ENCODE measurements around the gene GSN. TPM values are rescaled to one million over a fixed set of nuclear protein-coding genes. Genes with fewer than 3 reads are reported as not detected.

Gene GSN
- total RNA-seq, 1 donor = 254 TPM

GRCh38 chr9:121319383-121319780, 51.4 kb downstream of the GSN start:
- no peak overlapping the region for H3K4me3 ChIP-seq (ENCODE audit: low read depth, low read length)
- no peak for DNase-seq (ENCODE audit: low read depth)
- no peak for TF ChIP-seq CTCF (IDR thresholded peaks at IDR 0.05; ENCODE audit: insufficient read depth, low read depth, low read length)

GRCh38 chr9:121321016-121321503, 53.1 kb downstream of the GSN start:
- no peak for TF ChIP-seq CTCF (IDR thresholded peaks at IDR 0.05; ENCODE audit: insufficient read depth, low read depth, low read length)
- DNase-seq (ENCODE audit: low read depth) = peak; percentile 86
- no peak overlapping the region for H3K4me3 ChIP-seq (ENCODE audit: low read depth, low read length)

GRCh38 chr9:121322037-121322736, 54.2 kb downstream of the GSN start:
- peak; percentile 96 for DNase-seq (ENCODE audit: low read depth)
- H3K4me3 ChIP-seq (ENCODE audit: low read depth, low read length) = no peak overlapping the region
- no peak for TF ChIP-seq CTCF (IDR thresholded peaks at IDR 0.05; ENCODE audit: insufficient read depth, low read depth, low read length)

- DNase-seq (ENCODE audit: low read depth) = no peak
- no peak for TF ChIP-seq CTCF (IDR thresholded peaks at IDR 0.05; ENCODE audit: insufficient read depth, low read depth, low read length)
- no peak overlapping the region for H3K4me3 ChIP-seq (ENCODE audit: low read depth, low read length)
Measured at GRCh38 chr9:121322737-121323448, 54.9 kb downstream of the GSN start.

- H3K4me3 ChIP-seq (ENCODE audit: low read depth, low read length) = no peak overlapping the region
- DNase-seq (ENCODE audit: low read depth) = no peak
- TF ChIP-seq CTCF (IDR thresholded peaks at IDR 0.05; ENCODE audit: insufficient read depth, low read depth, low read length) = no peak
Measured at GRCh38 chr9:121323449-121324151, 55.6 kb downstream of the GSN start.

GRCh38 chr9:121324316-121324715, 56.4 kb downstream of the GSN start:
- no peak overlapping the region for H3K4me3 ChIP-seq (ENCODE audit: low read depth, low read length)
- TF ChIP-seq CTCF (IDR thresholded peaks at IDR 0.05; ENCODE audit: insufficient read depth, low read depth, low read length) = no peak
- no peak for DNase-seq (ENCODE audit: low read depth)

Data from fibroblast of villous mesenchyme (primary cell).